HL-60 (cell line): ENCODE data around the gene MACF1.

Source experiments
- POLR2AphosphoS5 ChIP-seq: IDR thresholded peaks from 2 replicates; pipeline ENCODE4 v1.6.1; 2012; ENCODE audit warnings: low read depth
- SPI1 ChIP-seq: IDR thresholded peaks from 2 replicates; pipeline ENCODE4 v1.6.1; 2012; ENCODE audit warnings: low read depth, mild to moderate bottlenecking, borderline replicate concordance
- TF ChIP-seq, protein P1 (sequence below): IDR thresholded peaks from one replicate; pipeline ENCODE4 v1.5.1; 2011; ENCODE audit warnings: low read length, control low read depth, inconsistent platforms; ENCODE audit not compliant: insufficient read depth
- TF ChIP-seq, protein P2 (sequence below): IDR thresholded peaks from 2 replicates; pipeline ENCODE4 v1.6.1; 2012; ENCODE audit warnings: low read depth; ENCODE audit not compliant: insufficient replicate concordance

DNA sequence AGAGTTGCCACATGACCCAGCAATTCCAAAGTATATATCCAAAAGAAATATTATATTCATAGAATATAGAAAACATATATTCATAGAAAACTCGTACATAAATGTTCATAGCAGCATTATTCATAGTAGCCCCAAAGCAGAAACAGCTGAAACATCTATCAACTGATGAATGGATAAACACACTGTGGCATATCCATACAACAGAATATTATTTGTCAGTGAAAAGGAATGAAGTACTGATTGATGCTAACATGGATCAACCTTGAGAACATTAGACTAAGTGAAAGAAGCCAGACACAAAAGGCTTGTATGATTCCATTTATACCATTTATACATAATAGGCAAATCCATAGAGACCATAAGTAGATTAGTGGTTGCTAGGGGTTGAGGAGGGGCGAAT, 21.7 kb upstream of the MACF1 start:
- TF ChIP-seq POLR2AphosphoS5, result no peak
- TF ChIP-seq, protein P1, sequence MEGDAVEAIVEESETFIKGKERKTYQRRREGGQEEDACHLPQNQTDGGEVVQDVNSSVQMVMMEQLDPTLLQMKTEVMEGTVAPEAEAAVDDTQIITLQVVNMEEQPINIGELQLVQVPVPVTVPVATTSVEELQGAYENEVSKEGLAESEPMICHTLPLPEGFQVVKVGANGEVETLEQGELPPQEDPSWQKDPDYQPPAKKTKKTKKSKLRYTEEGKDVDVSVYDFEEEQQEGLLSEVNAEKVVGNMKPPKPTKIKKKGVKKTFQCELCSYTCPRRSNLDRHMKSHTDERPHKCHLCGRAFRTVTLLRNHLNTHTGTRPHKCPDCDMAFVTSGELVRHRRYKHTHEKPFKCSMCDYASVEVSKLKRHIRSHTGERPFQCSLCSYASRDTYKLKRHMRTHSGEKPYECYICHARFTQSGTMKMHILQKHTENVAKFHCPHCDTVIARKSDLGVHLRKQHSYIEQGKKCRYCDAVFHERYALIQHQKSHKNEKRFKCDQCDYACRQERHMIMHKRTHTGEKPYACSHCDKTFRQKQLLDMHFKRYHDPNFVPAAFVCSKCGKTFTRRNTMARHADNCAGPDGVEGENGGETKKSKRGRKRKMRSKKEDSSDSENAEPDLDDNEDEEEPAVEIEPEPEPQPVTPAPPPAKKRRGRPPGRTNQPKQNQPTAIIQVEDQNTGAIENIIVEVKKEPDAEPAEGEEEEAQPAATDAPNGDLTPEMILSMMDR, result no peak
- TF ChIP-seq SPI1, result no peak
- TF ChIP-seq, protein P2, sequence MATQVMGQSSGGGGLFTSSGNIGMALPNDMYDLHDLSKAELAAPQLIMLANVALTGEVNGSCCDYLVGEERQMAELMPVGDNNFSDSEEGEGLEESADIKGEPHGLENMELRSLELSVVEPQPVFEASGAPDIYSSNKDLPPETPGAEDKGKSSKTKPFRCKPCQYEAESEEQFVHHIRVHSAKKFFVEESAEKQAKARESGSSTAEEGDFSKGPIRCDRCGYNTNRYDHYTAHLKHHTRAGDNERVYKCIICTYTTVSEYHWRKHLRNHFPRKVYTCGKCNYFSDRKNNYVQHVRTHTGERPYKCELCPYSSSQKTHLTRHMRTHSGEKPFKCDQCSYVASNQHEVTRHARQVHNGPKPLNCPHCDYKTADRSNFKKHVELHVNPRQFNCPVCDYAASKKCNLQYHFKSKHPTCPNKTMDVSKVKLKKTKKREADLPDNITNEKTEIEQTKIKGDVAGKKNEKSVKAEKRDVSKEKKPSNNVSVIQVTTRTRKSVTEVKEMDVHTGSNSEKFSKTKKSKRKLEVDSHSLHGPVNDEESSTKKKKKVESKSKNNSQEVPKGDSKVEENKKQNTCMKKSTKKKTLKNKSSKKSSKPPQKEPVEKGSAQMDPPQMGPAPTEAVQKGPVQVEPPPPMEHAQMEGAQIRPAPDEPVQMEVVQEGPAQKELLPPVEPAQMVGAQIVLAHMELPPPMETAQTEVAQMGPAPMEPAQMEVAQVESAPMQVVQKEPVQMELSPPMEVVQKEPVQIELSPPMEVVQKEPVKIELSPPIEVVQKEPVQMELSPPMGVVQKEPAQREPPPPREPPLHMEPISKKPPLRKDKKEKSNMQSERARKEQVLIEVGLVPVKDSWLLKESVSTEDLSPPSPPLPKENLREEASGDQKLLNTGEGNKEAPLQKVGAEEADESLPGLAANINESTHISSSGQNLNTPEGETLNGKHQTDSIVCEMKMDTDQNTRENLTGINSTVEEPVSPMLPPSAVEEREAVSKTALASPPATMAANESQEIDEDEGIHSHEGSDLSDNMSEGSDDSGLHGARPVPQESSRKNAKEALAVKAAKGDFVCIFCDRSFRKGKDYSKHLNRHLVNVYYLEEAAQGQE, result no peak
